Measurements from ENCODE around the gene FEM1C.

The FEM1C gene, protein sequence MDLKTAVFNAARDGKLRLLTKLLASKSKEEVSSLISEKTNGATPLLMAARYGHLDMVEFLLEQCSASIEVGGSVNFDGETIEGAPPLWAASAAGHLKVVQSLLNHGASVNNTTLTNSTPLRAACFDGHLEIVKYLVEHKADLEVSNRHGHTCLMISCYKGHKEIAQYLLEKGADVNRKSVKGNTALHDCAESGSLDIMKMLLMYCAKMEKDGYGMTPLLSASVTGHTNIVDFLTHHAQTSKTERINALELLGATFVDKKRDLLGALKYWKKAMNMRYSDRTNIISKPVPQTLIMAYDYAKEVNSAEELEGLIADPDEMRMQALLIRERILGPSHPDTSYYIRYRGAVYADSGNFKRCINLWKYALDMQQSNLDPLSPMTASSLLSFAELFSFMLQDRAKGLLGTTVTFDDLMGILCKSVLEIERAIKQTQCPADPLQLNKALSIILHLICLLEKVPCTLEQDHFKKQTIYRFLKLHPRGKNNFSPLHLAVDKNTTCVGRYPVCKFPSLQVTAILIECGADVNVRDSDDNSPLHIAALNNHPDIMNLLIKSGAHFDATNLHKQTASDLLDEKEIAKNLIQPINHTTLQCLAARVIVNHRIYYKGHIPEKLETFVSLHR

GRCh38 chr5:115544436-115545350 is at the start of gene FEM1C:
Gene FEM1C (minus strand): TSS chr5:115544775. CDS start chr5:115543493, 1,282 bp downstream.
- peak; percentile 98 for DNase-seq

- DNase-seq = no peak
These were observed 44.5 kb upstream of the FEM1C start for GRCh38 chr5:115589043-115589442.

DNA sequence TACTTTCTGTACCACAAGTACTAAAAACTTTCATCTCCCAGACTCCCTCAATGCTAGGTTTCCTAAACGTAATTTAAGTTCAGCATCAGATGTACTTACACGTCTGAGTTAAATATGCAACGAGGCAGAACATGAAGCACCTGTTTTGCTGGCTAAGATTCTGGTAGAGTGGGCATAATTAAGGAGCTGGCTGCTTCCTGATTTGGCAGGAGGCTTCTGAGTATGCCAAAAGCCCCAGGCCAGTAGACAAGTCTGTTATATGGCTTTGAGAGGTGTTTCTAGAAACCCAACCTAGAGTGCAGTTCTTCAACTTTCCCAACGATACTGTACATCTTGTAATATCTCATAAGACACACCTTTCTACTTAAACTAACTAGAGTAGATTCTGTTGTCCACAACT is 44.1 kb upstream of the FEM1C start:
- DNase-seq = no peak

GRCh38 chr5:115586525-115587146 is 42.1 kb upstream of the FEM1C start:
- DNase-seq = peak; percentile 43

GRCh38 chr5:115585265-115585664 is 40.7 kb upstream of the FEM1C start:
- DNase-seq = no peak

- no peak for DNase-seq
These were observed 39.9 kb upstream of the FEM1C start for GRCh38 chr5:115584501-115584900.

- no peak for DNase-seq
These were observed 38.9 kb upstream of the FEM1C start for GRCh38 chr5:115583474-115583873.

DNA sequence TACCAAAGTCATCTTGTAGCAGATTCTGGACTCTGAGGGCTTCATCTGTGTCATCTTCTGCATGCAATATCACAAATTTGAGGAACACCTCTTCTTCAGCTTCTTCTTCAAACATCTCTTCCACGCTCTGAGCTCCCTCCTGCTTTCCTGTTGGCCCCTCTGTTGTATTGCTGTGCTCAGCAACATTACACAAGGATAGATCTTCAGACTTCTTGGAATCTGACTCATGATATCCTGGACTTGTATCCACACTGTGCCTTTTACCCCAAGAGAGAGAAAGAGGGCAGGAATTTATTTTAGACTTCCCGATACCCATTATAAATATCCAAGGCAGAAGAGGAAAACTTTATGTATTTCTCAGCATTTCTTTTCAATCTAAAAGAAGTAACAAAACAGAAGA is 36.4 kb upstream of the FEM1C start:
- no peak for DNase-seq

DNA sequence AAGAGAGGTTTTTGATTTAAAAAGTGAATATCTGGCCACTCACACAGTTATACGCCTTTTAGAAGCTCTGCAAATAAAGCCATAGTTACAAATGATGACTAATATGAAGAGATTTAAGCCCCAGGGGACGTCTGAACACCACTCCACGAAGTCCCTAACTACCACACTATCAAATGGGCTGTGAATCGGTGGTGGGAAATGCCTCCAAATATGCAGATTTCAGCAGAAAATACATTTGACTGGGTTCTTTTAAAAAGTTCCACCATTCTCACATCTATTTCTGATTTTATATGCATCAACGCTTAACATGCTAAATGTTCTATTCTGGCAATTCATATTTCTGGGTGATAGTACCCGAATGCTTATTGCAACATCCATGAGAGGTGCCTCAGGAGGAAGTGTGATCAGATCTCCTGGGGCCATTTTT is 35.2 kb upstream of the FEM1C start:
- DNase-seq = no peak

- DNase-seq = no peak
These were observed 34.6 kb upstream of the FEM1C start for GRCh38 chr5:115579216-115579615.

DNA sequence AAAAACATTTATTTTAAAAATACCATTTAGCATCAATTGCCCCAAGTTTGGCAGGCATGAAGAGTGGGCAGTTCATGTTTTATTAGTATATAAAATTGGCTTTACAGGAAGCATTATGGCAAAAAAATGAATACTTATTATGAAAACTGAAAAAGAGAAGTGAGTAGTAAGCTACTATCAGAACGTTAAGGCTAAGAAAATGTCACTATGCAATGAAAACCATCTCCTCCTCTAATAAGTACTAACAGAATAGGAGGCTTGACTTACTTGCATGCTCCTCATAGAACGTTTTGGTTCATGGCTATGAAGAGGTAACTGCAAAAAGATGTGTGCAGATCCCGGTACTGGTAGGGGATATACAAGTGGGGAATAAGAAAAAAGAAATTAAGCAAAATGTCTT is 34.1 kb upstream of the FEM1C start:
- DNase-seq = no peak

DNA sequence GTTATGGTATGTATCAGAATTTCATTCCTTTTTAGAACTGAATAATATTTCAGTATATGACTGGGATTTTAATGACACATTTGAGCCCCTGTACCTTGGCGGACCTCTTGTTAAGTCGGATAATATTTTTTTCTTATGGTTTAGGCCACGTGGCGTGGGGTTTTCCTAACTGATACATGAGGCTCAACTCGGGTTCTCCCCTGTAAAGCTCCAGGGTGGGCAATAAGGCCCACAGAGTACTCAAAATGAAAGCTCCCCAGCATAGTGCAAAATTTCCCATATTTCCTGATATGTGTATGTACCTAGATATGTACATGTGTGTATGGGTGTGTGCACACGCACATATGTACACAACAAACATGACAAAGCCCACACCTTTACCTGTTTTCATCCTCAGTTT is 33.2 kb upstream of the FEM1C start:
- no peak for DNase-seq

DNA sequence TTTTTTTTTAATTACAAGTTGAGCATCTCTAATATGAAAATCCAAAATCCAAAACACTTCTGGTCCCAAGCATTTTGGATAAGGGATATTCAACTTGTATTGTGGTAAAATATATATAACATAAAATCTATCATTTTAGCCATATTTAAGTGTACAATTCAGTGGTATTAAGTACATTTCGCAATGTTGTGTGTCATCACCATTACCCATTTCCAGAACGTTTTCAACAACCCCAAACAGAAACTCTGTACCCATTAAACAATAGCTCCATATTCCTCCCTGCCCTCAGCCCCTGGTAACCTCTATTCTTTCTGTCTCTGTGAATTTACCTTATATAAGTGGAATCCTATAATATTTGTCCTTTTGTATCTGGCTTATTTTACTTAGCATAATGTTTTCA is 32.8 kb upstream of the FEM1C start:
- no peak for DNase-seq

GRCh38 chr5:115575167-115576070 is 30.8 kb upstream of the FEM1C start:
- no peak for DNase-seq

DNA sequence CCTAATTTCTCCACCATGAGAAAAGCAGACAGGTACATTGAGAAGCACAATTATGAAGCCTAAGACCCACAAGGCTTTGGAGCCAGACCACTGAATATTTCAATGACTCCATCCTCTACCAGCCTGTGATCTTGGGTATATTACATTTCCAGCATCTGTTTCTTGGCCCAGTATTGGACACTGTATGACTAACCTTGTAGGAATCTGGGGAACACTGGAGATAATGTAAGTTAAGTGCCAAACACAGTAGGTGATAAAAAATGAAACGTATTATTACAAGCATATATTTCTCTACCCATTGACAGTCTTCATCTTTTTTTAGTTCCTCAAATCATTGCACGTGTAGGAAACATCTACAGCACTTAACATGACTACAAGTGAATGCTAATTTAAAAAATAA is 28.6 kb upstream of the FEM1C start:
- DNase-seq = no peak

DNA sequence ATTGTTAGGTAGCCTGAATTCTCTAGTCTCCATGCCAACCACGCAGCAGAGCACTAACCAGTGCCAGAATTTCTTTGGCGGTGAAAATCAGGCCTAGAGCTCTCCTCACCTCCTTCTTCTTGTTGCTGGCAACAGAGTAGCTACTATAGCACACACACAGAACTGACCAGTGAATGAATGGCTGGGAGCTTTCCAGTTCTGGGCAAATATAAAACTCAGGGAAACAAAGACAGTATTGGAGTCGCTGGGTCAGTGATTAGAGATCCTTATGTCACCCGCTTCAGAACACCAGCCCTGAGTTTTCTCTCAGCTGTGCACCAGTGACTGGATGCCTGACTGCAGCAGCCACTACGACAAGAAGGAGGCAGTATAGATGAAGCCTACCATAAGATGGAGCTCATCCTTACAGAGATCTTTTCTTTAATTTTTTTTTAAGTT is 26.9 kb upstream of the FEM1C start:
- no peak for DNase-seq

- DNase-seq = no peak
These were observed 24.1 kb upstream of the FEM1C start for GRCh38 chr5:115568668-115569067.

- no peak for DNase-seq
These were observed 20.7 kb upstream of the FEM1C start for GRCh38 chr5:115565233-115565632.

DNA sequence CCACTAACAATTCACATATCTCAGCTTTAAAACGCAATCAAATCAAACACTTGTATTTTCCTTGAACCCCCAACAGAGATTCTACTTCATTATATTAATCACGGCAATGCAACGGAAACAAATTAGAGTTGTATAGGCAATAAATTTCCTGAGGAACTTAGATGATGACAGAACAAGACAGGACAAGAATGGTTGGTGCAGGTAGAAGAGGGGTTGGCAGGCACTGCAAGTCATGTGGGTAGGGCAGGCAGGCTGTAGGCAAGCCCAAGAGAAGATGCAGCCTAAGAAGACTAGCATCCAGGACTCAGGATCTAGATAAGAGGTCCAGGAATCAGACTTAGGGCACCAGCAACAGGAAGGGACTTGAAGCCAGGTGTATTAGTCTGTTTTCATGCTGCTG is 16.6 kb upstream of the FEM1C start:
- DNase-seq = no peak

DNA sequence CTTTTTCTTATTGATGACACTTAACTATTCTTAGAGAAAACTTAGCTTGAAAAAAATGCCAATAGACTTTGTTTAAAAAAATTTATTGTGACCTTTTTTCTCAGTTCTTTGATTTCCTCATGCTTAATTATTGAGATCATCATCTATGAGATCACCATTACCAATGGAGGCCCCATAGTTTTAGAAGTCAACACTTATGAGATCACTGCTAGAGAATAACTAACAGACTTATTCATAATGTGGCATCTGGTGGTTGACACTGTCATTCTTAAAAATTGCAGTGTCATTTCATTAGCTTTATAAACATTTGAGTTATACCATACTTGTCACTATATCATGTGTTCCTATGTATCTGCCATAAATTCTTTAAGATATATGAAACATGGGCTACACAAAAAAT is 14.9 kb upstream of the FEM1C start:
- no peak for DNase-seq

DNA sequence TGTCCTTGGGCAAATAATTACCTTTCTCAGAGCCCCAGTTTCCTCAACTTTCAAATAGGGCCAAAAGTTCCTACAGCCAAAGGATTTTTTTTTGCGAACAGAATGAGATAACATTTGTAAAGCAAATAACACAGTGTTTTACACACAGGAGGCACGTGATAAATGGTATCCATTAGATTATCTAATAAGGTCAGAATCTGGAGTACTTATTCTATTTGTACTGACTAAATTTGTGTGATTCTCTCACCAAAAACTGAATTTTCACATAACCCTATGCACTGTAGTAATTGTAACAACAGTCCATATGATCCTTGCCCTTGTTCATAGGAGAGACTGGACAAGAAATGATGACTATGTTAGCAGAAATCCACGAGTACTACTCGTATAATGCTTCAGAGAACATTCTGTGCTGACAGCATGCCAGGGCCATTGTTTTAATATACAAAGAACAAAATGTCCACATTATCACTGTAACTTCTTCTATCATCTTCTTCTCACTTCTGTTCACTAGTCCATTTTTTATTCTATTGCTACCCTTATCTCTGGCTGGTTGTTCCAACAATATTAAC is 13.9 kb upstream of the FEM1C start:
- no peak for DNase-seq

All from eye (tissue), 1 donor.